Skeletal muscle cell (primary cell): ENCODE data around the gene HELZ2.
"Not testable (repeated sequence)": the region's sequence is repeated elsewhere in the genome, so short reads cannot be mapped to it uniquely, and the experiment has no call there.

Source experiments
- DNase-seq: peaks from one replicate; pipeline ENCODE4 v3.0.0-alpha.2; 2010; ENCODE audit warnings: low read depth
- H3K4me3 ChIP-seq: 2 replicates; pipeline ENCODE4 v1.5.1; 2011; ENCODE audit warnings: low read depth, mild to moderate bottlenecking, control low read depth, low read length, moderate library complexity

The HELZ2 gene

GRCh38 chr20:63568170-63568981, 5.7 kb downstream of the HELZ2 start:
- H3K4me3 ChIP-seq, result no peak overlapping the region
- no peak for DNase-seq

DNA sequence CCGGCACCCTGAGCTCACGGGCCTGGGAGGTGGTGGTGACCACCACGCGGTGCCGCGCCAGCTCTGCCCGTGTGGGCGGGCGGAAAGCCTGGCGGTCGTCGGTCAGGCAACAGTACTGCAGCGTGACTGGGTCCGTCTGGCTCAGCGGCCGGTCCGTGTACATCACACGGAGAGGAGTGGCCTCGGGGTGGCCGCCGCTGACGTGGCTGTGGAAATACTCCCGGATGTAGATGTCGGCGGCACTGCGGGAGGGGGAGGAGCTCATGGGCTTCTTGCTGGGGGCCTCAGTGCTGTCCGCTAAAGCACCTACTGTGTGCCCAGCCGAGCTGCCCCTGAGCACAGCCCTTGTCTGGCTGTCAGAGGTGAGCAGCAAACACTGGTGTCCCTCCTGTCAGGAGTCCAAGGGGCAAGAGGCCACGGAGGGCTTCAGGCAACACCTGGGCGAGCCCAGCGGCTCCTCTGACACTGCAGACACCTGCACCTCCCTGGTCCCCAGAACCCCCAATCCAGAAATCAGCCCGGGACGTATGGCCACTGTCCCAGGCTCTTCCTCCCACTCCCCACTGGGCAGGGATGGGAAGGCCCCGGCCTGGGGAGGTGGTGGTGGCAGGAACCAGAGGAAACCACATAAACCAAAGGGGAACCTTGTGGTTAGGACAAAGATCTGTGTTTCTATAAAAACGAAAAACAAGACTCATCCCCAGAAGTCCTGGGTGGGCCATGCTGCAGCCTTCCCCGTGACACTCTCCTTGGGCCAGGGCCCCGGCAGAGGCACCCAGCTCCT, 6.5 kb downstream of the HELZ2 start:
- no peak for DNase-seq
- no peak overlapping the region for H3K4me3 ChIP-seq

- no peak overlapping the region for H3K4me3 ChIP-seq
- DNase-seq, result no peak
Measured at GRCh38 chr20:63567136-63567385, 7.0 kb downstream of the HELZ2 start.

GRCh38 chr20:63566395-63567135, 7.5 kb downstream of the HELZ2 start:
- no peak for DNase-seq
- H3K4me3 ChIP-seq, result no peak overlapping the region

GRCh38 chr20:63565699-63566335, 8.2 kb downstream of the HELZ2 start:
- H3K4me3 ChIP-seq, result no peak overlapping the region
- no peak for DNase-seq

- no peak for DNase-seq
- no peak overlapping the region for H3K4me3 ChIP-seq
Measured at GRCh38 chr20:63565021-63565698, 8.9 kb downstream of the HELZ2 start.

DNA sequence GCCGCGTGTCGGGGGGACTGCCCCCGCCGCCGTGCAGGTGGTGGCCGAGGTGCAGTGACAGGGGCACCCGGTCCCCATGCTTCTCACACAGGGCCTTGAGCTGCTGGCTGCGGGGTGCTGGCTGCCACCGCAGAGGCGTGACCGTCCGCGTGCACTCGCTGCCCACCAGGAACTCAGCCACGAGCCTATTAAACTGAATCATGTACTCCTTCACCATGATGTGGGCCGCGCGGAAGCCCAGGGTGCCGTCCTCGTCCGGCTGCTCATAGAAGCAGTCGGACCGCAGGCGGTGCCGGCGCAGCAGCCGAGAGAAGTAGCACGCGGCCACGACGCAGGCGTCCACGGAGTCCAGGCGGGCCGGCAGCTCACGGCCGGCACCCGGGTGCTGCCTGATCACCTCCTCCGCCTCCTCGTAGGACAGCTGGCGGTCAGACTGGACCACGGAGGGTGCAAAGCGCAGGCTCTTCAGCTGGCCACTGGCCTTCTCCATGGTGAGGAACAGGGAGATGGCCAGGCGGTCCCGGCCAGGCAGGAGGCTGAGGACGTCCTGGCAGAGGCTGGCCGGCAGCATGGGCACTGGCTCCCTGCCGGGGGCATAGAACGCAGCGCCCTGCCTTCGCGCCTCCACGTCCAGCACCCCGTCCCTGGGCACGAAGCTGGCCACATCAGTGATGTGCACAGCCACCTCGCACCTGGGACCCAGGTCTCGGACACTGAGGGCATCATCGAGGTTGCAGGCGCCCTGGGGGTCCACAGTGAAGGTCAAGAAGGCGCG, 9.8 kb downstream of the HELZ2 start:
- no peak for DNase-seq
- H3K4me3 ChIP-seq, result no peak overlapping the region

DNA sequence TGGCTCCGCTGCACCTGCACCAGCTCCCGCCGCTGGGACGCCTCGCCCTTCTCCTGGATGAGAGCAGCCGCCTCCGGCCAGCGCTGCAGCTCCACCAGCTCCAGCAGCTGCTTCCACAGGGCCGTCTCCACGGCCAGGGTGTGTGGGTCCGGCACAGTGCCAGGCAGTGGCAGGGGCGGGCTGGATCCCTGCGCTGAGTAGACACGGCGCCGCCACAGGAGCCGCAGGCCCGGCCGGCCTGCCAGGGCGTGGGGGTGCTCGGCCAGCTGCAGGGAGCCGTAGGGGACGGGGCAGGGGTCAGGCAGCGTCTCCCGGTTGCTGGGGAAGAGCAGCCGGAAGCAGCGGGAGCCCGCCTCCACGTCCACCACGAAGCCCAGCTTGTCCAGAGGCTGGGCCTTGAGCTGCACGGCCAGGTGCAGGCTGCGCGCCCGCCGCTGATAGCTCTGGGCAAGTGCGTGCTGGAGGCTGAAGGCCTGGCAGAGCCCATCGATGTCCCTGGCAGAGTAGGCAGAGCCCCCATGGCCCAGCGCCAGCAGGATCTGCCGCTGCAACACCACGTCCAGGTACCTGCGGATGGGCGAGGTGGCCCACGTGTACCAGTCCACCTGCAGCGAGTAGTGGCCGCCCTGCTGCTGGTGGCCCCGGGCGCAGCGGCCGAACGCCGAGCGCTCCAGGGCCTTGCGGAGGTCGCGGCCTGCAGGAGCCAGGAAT, 10.7 kb downstream of the HELZ2 start:
- no peak for DNase-seq
- no peak overlapping the region for H3K4me3 ChIP-seq

- no peak for DNase-seq
- no peak overlapping the region for H3K4me3 ChIP-seq
Measured at GRCh38 chr20:63562461-63563224, 11.4 kb downstream of the HELZ2 start.

DNA sequence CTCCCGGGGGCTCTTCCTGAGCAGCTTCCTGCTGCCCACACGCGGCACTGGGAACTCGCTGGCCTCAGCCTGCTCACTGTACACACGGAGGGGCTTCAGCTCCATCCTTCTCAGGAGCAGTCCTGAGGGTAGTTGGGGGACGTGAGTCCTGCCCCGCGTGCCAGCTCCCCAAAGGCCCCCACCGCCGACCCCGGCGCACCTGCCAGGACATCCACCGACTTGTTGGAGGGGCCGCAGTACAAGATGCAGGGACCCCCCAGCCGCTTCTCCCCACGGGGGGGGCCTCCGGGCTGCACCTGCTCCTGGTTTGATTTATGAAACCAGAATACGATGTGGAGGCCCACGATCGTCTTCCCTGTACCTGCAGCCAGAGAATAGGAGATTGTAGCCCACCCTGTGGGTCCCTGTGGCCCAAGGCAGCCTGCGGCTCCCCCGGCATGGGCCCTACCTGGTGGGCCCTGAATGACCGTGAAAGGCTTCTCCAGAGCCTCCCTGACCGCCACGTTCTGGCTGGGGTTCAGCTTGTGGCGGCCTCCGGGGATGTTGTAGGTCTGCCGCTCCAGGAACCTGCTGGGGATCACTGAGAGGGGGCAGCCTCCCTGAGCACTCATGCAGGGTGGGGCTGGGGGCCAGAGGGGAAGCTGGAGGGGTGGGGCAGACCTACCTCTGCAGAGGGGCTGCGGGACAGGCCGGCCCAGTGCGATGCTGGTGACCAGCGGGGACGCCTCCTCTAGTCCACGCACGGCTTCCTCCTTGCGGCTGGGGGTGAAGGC, 12.2 kb downstream of the HELZ2 start:
- no peak for DNase-seq
- H3K4me3 ChIP-seq, result no peak overlapping the region

- DNase-seq, result no peak
- H3K4me3 ChIP-seq, result no peak overlapping the region
Measured at GRCh38 chr20:63560856-63561609, 13.0 kb downstream of the HELZ2 start.

GRCh38 chr20:63560333-63560805, 13.7 kb downstream of the HELZ2 start:
- DNase-seq, result no peak

DNA sequence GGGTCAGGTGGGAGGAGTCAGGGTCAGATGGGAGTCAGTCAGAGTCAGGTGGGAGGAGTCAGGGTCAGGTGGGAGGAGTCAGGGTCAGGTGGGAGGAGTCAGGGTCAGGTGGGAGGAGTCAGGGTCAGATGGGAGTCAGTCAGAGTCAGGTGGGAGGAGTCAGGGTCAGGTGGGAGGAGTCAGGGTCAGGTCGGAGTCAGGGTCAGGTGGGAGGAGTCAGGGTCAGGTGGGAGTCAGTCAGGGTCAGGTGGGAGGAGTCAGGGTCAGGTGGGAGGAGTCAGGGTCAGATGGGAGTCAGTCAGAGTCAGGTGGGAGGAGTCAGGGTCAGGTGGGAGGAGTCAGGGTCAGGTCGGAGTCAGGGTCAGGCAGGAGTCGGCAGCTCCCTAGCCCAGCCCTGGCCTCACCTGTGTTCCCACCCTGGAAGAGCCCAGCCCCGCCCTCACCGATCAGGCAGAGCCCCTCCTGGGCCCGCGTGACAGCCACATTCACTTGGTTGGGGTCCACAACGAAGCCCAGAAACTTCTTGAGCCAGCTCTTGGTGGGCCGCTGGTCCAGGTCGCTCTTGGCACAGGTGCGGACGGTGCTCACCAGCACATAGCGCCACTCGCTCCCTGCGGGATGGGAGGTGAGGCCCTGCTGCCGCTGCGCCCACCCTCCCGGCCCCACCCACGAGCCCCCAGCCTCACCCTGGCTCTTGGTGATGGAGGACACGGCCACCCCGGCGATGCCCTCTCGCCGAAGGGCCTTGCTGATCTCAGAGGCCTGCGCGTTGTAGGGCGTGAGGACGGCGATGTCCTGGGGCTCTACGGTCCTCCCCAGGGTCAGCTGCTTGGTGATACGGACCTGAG, 14.3 kb downstream of the HELZ2 start:
- not testable (repeated sequence) for H3K4me3 ChIP-seq, DNase-seq

More at GRCh38 chr20:63560333-63560805, 13.7 kb downstream of the HELZ2 start:
- no peak overlapping the region for H3K4me3 ChIP-seq

DNA sequence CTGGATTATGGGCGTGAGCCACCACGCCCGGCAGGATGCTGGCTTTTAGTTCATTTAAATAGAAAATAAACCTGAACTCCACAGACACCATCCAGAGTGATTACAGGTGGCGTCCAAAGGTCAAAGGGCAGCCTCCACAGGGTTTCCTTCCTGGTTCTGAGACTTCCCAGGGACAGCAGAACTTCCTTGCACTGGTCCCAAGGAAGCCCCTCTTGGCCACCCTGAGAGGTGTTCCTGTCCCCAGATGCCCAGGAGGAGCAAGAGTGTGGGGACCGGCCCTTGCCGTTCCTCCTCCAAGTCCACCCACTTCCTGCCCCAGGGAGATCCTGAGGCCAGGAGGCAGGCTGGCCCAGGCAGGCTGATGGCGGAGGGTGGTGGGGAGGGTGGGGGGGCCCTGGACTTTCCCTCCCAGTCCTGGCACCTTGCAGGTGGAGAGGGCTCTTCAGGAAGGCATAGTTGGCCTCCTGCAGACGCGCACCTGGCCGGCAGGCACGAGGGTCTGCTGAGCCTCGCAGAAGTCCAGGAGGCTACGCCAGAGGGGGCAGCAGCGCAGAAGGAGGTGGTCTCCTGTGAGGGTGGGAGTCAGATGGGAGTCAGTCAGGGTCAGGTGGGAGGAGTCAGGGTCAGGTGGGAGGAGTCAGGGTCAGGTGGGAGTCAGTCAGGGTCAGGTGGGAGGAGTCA, 15.1 kb downstream of the HELZ2 start:
- DNase-seq, result no peak
- H3K4me3 ChIP-seq, result no peak overlapping the region
